AG10803 (cell line): ENCODE measurements around the gene OOSP2.
"Not testable (repeated sequence)": the region's sequence is repeated elsewhere in the genome, so short reads cannot be mapped to it uniquely, and the experiment has no call there.

Experiments
- DNase-seq: peaks from one replicate; pipeline ENCODE4 v3.0.0; 2010; ENCODE audit warnings: low read depth
- H3K4me3 ChIP-seq: 2 replicates; pipeline ENCODE4 v1.5.1; 2011; ENCODE audit warnings: mild to moderate bottlenecking, low read length, control low read depth
- CTCF ChIP-seq: conservative IDR thresholded peaks from 2 replicates; pipeline ENCODE4 v1.5.1; 2011; ENCODE audit warnings: mild to moderate bottlenecking, low read length, control low read depth, inconsistent platforms

Gene OOSP2

GRCh38 chr11:60016881-60017280, 23.3 kb upstream of the OOSP2 start, which contains the start of gene OOSP4B:
Gene OOSP4B, plus strand, starts transcription at chr11:60017181.
- no peak for TF ChIP-seq CTCF
- no peak within 1 kb of the TSS for H3K4me3 ChIP-seq
- no peak for DNase-seq

GRCh38 chr11:60018058-60018457, 22.2 kb upstream of the OOSP2 start:
- no peak for TF ChIP-seq CTCF
- no peak overlapping the region for H3K4me3 ChIP-seq
- DNase-seq: no peak

- not testable (repeated sequence) for H3K4me3 ChIP-seq, DNase-seq
Observed at GRCh38 chr11:60020376-60020775, 19.8 kb upstream of the OOSP2 start.

GRCh38 chr11:60029015-60029632, 11.1 kb upstream of the OOSP2 start:
- H3K4me3 ChIP-seq: no peak overlapping the region
- no peak for DNase-seq
- TF ChIP-seq CTCF: no peak

- H3K4me3 ChIP-seq, DNase-seq: not testable (repeated sequence)
Observed at GRCh38 chr11:60050422-60050821, 10.2 kb downstream of the OOSP2 start.

- H3K4me3 ChIP-seq, DNase-seq: not testable (repeated sequence)
Observed at GRCh38 chr11:60050839-60051238, 10.6 kb downstream of the OOSP2 start.

- no peak for DNase-seq
- H3K4me3 ChIP-seq: no peak within 1 kb of the TSS
- no peak for TF ChIP-seq CTCF
Observed at GRCh38 chr11:60056349-60056969, 16.2 kb downstream of the OOSP2 start, which contains the start of gene MS4A3. Gene MS4A3, plus strand, starts transcription at chr11:60056665. Its CDS starts 4,496 bp downstream, at chr11:60061161.

GRCh38 chr11:60059052-60059451, 18.8 kb downstream of the OOSP2 start:
- H3K4me3 ChIP-seq: no peak overlapping the region
- TF ChIP-seq CTCF: no peak
- no peak for DNase-seq
